ENCODE data around the gene SLC35D2. TPM values are rescaled to one million over a fixed set of nuclear protein-coding genes. Genes with fewer than 3 reads are reported as not detected.

SLC35D2 gene
- total RNA-seq: 24.8 and 30.9 TPM in 2 replicates

DNA sequence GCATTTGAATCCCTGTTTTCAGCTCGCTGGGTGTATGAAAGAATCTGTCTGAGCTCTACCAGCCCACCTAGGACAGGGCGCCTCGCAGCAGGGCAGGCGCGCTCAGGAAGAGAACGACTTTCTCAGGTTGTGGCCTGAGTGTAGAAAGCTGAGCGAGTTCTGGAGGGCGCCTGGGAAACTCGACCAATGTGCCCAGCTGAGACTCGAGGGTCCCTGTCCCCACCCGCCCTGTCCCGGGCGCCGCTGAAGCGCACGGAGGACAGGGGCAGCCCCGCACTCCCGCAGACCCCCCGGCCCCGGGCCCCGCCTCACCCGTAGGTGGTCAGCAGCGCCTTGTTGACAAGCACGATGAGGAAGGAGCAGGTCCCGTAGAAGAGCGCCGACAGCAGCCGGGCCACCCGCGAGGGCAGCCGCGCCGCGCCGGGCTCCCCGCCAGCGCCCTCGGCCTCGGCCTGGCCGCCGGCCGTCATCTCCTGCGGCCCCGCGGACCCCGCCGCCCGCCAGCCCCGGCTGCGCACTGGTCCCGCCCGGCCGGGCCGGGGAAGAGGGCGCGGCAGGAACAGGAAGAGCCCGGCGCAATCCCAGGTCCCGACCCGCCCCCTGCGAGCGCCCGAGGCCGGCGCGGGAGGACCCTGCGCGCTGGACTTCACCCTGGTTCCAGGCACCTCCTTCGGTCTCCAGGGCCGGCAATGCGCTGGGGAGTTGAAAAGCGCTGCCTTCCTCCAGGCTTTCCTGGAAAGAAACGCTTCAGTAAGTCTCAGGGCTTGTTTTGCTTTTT, at the start of gene SLC35D2:
TSS of gene SLC35D2 (minus strand) at position 547 of the 778 bp plus-strand sequence. CDS start at position 470, 77 bp downstream.

DNA sequence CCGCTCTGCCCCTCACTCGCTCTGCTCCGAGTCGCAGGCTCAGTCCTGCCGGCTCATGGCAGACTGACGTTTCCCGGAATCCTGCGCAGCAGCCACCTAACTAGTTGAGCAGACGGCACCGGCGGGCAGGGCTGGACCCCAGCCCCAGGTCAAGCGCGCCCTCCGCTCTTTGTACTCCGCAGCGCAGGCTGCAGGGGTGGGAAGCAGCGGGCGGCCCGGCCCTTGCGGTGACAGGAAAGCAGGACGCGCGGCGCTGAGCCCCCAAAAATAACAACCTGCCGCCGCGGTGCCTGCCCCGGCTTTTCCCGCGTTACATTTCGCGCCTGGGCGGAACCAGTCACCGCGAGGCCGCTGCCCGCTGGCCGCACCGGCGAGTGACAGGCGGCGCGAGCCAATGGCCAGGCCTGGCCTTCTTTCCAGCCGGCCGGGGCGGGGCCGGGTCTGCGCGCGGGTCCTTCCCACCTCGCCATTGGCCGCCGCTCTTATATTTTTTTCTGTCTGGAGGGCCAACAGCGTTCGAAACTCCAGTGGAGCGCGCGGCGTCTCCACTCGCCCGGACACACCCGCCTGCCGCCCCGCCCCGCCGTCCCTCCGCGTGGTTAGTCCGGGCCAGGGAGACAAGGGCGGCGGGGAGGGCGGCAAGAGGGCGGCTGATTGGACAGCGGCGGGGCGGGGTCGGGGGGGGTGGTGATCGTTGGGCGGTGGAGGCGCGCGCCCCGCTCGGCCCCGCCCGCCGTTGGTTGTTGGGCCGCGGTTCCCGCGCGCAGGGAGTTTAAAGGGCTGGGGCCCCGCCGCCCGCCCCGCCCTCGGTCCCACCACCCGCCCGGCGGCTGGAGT, 34.8 kb upstream of the SLC35D2 start, which contains the start of gene ZNF367:
TSS of gene ZNF367 (minus strand) at position 288 of the 837 bp plus-strand sequence. CDS start 338 bp downstream, outside the sequence.

DNA sequence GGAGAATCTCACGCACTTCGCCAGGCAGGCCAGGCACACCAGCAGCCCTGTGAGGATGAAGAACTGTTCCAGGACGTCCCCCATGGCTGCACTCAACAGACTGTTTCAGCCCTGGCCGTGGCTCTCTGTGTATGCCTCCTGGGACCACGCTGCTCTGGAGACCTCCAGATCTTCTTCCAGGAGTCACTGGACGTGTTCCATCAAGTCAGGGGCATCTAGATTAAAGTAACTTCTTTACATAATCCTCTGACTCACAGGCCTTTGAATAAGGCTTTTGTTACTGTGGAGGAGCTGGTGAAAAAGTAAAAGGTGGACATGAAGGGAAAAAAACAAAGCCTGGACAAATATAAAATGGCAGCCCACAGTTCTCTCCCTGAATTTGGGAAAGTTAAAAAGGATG, 81.5 kb downstream of the SLC35D2 start, which contains the start of gene HSD17B3:
TSS of gene HSD17B3 (minus strand) at position 156 of the 400 bp plus-strand sequence. CDS start at position 84, 72 bp downstream.

Other genes starting within 250 kb of the SLC35D2 start
- gene HSD17B3, start 81.5 kb downstream of the SLC35D2 start, total RNA-seq: 0.25 TPM in 1 of 2 replicates, not detected in the other
- gene ZNF367, start 34.7 kb upstream of the SLC35D2 start, total RNA-seq: 3.9 and 17.2 TPM in 2 replicates
- 26.0 and 26.7 TPM in 2 replicates for gene HABP4, start 66.5 kb upstream of the SLC35D2 start, total RNA-seq
- gene CDC14B, start 236.1 kb upstream of the SLC35D2 start, total RNA-seq: 9.2 and 16.6 TPM in 2 replicates

Data from uterine smooth muscle cell (primary cell).